NAMALWA (cell line): ENCODE results near the gene TTLL5.

ENCODE experiments used
- DNase-seq: peaks from one replicate; pipeline ENCODE4 v3.0.0-alpha.2; 2015; ENCODE audit warnings: low spot score

The TTLL5 gene

DNA sequence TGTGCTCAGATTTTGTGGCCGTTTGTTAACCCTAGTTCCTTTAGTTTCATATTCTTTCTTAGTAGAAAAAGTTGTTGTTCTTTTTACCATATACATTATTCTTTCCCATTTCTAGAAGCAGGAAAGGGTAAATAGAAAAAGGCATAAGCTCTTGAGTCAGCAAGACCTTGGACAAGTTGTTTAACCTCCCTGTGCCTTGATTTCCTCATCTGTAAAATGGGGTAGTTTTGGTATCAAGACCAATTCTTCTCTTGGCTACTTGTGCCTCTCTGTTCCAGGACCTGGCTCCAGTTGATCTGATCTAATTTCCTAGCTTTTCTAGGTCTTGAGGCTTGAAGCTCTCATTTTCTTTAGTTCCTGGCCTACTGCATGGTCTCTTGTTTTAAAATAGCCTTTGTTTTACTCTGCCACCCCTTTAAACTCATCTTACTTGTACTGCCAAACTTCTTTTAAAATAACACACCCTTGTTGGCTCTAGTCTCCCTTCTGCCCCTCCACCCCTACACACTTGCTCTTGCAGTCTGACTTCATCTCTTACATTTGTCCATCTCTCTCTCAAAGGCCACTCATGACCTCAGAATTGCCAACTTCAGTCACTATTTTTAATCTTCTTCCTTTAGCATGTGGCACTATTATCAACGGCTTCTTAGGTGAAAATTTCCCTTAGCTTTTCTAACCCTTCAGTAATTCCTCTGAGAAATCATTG is 143.7 kb downstream of the TTLL5 start:
- DNase-seq = no peak

DNA sequence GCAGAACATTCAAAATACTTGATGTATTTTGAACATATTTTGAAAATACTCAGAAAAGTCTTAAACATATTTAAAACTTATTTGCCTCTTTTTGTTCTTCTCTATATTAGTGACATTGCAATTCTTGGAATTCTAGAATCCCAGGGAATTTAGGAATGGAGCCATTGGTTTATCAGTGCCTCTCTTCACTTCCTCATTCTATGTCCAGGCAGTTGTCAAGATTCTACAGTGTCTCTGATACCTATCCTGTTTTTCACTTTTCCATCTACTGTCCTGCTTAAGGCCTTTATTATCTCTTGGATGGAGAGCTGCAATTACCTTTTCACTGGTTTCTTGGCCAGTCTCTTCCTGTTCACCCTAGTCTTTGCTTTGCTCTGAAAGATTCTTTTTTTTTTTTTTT is 144.6 kb downstream of the TTLL5 start:
- no peak for DNase-seq

DNA sequence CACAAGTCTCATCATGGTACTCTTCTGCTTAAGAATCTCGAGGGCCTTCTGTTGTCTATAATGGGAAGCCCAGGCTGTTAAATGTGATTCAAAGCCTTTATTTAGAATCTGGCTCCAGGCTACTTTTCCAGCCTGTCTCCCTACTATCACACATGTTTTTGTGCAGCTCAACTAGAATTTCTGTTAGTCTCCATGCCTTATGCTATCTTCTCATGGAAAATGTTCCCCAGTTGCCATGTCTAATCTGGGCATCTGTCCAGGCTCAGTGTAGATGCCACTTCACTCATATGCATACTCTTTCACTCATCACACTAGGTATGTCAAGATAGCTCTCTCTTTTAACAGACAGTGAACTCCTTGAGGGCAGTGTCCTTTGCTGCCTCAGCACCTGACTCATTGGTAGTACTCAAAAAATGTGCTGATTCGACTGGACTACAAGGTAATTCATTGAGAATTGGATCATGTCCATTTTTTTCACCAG is 145.3 kb downstream of the TTLL5 start:
- no peak for DNase-seq

DNA sequence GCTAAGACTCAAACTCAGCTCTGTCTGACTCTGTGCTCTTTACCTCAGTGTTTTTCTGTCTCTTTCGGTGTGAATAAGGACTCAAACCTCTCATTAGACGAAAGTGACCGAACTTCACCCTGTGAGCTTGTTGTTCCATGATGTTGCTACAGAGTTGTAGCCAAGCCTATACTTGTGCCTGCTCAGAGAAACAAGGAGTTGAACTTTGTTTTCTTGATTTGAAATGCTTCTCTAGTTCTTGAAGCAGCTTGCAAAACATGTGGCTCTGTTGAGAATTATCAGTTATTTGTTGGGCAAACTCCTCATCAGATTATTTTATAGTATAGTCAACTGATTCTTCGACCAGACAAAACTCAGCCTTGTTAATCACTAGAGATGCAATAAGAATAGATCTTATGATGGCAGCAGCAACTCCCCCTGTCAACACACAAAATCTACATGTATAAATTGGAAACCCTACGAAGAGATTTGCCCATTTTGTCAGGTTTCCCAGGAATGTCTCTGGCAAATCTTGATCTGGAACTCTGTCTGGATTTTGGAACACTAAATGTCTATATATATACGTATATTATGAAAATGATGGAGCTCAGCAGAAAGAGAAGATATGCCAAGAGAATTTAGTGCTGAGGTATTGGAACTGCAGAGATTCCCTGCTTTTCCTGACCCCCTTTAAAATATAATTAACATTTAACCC is 146.8 kb downstream of the TTLL5 start:
- no peak for DNase-seq

DNA sequence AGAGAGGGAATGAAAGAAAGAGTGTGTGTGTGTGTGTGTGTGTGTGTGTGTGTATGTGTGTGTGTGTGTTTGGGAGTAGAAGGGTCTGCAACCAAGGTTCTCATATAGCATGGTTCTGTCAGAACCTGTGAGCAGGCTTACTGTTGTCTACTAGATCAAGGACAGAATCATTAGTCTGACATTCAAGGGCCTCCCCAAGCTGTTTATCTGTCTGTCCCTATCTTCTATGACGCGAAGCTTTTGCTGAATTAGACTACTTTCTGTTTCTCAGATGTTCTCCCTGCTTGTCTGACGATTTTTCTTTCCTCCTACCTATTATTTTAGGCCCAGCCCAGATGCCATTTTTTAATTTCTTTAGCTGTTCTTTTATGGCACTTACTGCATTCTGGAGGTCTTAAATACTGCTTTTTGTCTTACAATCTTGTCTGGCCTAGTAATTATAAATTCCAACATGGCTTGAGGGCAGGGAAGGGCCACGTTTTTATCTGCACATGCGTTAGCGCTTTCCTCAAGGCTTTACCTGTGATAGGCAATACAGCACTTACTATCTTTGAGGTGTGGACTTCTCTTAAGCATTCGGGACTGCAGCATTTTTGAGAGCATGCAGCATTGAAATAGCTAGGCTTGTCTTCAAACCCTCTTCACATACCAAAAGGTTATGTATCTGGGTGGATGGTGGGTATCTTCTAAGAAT is 150.2 kb downstream of the TTLL5 start:
- DNase-seq = no peak

DNA sequence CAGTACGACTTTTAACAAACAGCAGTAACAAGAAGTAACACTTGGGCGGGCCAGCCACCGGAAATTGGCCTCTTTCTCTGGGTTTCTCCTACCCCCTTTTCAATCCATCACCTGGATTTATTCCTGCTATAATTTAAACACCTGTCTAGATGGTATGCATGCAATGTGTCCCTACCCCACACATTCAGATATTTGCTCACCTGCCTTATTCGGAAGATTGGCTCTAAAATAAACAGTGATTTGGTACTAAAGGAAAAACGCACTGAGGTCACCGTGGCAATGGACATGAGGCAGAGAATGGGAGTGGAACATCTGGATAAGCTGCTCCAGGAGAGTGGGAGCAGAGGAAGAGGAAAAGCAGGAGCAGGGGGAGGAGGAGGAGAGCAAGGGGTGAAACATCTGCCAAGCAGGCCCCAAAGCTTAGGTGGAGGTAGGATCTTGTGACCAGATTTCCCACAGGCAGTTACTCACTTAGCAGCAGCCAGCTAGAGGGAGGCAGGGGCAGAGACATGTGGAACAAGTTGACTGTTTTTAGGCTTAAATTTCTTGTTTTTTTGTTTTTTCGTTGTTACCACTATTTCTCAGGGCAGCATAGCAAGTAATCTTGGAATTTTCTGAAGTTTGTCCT is 150.9 kb downstream of the TTLL5 start:
- DNase-seq = no peak

DNA sequence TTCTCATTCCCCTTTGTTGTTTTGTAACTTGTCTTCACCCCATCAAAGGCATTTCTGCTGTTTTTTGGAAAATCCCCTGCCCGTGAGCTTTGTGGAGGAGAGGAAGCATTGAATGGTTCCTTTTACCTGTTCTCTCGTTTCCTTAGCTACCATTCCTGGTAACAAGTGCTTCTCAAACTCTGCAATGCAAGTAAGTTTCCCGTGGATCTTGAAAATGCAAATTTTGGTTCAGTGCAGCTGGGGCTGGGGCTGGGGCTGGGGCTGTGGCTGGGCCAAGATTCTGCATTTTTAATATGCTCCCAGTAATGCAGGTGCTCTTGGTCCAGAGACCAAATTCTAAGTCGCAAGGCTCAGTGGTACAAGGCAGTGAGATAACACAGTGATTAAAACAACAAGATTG is 151.6 kb downstream of the TTLL5 start:
- no peak for DNase-seq

DNA sequence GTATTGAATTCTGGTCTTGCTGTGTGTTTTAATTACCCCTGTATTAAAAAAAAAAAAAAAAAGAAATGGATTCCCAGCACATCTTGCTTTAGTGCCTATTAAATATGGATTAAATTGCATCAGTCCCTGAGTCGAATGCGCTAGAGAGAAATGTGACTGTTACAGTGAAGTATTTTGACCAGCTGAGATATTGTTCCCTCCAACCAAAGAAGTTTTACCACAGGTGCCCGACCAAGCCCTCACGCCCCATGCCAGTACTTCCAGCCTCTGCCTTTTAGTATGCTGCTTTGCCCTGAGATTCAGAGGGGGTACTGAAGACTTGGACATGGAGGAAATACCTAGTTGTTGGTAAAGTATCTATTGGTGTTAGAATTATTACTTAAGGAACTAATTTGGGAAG is 159.7 kb downstream of the TTLL5 start:
- no peak for DNase-seq

DNA sequence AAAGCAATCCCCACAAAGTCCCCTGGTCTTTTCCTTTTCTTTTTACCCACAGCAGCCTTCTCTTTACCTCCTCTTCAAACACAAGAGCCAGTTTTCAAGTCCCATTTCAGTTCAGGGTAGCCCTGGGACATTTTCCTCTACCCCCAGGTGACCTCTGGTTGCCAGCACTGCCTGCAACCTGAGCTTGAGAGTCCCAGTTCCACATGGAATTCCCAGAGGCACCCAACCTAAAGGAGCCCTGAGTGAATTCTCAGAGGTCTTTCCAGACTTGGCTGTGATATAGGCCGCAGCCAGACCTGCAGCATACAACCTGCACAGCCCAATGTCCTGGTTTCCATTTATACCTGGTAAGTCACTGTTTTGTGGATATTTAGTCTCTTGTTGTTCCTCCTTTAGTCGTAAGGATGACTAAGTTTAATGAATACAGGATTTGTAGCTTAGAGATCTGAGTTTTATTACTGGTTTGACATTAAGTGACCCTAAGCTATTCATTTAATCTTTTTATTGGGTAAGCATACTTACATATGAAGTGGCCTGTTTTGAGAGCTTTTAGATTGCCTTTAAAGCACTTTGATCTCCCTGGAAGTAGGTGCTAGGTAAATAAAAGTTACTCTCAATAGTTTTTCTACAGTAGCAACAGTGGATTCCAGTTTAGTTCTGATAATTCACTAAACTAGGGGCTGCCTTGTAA is 160.9 kb downstream of the TTLL5 start:
- no peak for DNase-seq

DNA sequence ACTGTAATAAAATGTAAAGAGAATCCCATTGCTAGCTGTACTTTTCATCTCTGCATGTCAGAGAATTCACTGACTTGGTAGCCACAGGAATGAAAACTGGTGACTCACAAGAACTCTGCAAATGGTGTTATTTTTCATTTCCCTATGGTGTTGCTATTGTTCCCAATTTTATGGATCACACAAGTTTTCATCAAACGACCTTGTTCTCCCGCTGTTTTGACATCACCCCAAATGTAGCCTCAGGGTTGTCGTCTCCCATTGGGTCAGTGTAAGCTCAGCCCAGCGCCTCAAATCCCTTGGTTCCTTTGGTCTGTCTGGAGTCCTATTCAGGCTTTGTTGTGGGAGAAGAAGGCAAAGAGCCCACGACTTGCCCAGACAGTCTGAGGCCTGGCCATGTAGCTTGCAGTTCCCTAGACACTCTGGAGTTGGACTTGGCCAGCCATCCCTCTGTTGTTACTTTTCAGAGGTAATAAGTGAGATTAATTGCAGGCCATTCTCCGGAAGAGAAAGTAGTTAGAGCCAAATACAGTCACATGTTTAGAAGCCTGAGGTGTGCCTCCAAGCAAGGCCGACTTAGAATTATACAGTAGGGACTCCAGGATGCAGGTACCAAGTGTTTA is 161.6 kb downstream of the TTLL5 start:
- DNase-seq = no peak

DNA sequence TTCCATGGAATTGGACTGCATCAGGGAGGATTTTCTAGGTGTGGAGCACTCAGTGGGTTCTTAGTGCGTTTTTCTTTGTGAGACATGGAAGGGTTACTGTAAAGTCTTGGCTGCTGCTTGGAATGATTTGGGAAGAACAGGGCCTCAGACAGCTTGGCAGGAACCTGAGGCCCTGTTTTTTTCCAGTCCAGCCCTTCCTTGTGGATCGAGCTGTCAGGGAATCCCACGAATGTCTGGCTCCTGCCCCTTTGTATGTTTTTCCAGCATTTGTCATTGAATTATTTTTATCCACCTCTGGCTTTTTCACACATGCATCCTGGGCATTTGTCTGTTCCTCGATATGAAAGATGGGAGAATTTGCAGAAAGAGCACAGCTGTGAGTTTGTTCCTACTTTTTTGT is 162.3 kb downstream of the TTLL5 start:
- DNase-seq = no peak

DNA sequence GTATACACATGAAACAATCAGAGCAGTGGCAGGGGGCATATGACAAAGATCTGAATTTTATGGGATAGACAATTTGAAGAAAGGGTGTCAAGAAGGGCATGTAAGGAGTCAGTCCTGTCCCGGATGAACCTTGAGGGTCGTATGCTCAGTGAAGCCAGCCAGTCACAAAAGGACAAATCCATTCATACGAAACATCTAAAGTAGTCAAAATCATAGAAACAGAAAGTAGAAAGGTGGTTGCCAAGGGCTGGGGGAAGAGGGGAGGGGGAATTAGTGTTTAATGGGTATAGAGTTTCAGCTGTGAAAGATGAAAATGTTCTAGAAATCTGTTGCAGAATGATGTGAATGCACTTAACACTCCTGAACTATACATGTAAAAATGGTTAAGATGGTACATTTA is 163.3 kb downstream of the TTLL5 start:
- no peak for DNase-seq

DNA sequence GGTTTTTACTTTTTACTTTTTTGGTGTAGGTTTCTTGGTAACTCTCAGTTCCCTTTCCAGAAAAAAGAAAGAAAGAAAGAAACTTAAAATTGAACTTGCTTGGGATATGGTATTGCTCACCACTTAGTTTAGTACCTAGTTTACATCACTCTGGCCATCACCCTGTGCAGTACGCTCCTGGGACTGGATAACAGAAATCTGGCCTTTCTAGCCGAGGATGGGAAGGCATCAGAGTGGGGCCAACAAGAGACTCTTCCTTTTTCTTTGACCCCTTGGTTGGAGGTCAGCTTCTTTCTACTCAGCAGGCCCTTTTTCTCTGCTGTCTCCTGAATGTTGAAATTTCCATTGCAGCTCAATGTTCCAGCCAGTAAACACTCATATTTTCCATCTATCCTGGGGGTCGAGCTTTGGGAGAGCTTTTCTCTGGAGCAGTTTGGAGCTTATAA is 164.1 kb downstream of the TTLL5 start:
- DNase-seq = no peak

DNA sequence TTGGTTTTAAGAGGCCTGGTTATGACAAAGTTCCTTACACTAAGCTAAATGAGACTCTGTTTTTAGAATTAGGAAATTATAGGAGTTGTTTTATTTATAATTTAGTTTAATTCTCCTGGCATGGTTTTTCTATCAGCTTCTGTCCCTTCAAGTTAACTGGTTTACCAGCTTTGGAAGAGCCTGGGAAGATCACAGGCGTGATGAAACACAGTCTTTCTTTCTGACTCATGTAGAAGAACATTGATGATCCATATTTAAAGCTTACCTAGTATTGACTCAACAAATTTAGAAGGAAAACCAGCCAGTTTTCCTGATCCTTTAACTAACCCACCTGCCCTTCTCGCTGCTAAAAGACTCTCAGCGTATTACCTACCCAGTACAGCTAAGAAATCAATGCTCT is 165.6 kb downstream of the TTLL5 start:
- no peak for DNase-seq

DNA sequence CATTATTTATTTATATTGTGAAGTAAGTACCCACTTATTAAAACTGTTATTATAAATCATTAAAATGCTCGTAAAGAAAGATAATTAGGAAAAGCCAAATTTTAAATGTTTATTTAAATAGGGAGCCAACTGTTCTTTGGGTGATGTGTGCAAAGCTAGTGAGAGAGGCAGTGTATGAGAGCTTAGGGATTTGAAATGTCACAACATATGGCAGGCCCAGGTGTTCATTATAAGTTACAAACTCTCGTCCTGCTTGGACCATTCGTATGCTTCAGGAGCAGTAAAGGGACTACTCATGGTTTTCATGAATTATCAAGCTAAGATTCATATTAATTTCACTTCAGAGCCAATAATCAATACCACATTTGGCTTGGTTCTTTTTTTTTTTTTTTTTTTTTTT is 166.3 kb downstream of the TTLL5 start:
- no peak for DNase-seq

DNA sequence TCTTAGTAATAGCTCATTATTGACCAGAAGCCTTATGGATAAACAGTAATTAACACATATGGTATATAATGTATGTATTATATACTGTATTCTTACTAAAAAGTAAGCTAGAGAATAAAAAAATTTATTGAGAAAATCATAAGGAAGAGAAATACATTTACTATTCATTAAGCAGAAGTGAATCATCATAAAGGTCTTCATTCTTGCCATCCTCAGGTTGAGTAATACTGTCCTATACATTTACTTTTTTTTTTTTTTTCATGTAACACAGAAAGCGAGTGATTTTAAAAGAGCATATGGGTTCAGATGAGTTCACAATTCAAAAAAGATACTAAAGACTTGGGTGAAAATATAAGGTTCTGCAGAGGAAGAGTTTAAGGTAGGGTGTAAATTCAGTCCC is 168.3 kb downstream of the TTLL5 start:
- no peak for DNase-seq

DNA sequence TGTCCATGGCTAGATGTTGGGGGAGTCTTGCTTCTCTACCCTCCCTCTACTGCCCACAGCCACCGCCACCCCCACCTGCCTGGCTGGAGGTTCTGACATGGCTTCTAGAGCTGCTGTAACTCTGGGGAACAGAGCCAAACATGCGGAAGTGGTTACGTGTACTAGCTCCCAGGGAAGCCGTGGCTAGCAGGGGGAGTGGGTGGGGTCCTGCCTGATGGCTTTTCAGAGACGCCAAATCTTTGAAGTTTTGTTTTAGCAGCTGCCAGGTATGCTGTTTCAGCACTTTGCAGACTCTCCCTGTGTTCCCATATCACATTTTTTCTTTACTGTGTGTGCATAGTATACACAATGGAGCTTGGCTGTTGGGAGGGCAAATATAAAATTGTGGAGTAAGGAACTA is 170.4 kb downstream of the TTLL5 start:
- no peak for DNase-seq

DNA sequence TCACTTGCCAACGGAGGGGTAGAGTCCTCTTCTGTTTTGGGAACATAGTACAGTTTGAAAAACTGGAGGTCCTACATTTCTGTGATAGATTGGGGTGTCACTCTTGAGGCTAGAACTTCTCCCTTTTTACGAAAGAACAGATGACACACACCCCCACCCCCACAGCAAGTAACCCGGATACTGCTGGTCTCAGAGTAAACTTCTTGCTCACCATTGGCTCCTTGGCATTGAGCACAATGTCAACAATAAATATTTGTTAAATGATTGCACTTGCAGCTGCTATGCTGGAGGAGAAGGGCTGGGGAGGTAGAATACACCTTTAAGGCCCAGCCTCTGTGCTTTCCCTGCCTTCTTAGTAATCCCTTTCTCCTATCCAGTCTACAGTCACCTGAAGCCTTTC is 170.9 kb downstream of the TTLL5 start:
- DNase-seq = no peak

DNA sequence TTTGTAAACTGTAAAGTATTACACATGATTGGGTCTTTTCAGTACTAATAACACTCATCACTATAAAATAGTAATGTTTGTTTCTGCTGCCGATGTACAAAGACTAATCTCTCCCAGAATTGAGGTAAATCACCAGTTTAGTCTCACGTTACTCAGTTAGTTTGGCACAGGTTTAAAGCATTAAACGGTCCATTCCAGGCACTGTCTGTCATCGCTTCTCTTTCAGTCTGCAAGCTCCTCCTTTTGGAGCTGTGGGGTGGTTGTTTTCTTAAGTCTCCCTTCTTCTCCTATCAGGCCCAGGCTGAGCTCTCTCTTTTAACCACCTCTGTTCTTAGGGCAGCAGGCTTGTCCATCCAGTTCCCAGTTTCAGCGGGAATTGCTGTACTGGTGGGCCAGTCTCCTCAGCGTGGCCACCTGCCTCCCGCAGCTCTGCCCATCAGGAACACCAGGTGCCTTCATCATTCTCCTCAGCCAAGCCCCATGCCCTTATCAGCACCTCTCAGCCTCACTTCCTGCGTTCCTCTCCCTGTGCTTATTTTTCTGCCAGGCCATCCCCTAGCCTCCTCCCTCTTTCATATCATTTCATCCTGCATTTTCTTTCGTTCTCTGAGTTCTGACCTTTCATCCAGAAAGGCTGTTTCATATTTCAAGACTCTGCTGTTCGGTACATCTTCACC is 171.7 kb downstream of the TTLL5 start:
- DNase-seq = no peak

DNA sequence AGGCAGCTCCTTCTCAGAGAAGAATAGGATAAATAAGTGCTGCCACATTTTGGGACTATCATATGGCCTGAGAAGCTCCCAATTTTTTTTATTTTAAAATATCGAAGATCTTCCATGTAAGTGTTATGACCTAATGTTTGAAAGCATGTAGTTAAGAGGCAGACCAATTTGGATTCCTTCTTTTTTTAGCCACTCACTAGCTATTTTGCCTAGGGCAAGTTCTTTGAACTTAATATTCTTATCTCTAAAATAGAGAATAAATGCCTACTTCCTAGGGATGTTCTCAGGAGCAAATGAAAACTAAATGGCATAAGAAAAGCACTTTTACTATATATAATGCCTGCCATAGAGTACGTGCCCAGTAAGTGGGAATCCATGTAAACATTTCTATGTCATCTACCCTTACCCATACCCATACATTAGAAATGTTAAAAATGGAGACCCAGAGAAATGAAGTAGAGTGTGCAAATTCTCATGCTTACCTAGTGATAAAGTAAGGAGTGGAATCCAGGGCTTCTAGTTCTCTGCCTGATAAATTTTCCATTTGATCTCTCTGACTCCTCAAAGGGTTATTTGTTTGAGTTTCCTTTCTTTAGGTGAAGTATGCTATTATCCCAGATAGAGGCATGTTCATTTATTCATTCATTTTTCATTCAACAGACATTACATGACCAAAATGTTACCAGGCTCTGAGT is 172.4 kb downstream of the TTLL5 start:
- no peak for DNase-seq
